Stromal cell of bone marrow (primary cell): ENCODE results near the gene CHID1.

ENCODE experiments used
- DNase-seq: peaks from one replicate; pipeline ENCODE4 v3.0.0-alpha.2; 2012; ENCODE audit warnings: low read depth

CHID1 gene

DNA sequence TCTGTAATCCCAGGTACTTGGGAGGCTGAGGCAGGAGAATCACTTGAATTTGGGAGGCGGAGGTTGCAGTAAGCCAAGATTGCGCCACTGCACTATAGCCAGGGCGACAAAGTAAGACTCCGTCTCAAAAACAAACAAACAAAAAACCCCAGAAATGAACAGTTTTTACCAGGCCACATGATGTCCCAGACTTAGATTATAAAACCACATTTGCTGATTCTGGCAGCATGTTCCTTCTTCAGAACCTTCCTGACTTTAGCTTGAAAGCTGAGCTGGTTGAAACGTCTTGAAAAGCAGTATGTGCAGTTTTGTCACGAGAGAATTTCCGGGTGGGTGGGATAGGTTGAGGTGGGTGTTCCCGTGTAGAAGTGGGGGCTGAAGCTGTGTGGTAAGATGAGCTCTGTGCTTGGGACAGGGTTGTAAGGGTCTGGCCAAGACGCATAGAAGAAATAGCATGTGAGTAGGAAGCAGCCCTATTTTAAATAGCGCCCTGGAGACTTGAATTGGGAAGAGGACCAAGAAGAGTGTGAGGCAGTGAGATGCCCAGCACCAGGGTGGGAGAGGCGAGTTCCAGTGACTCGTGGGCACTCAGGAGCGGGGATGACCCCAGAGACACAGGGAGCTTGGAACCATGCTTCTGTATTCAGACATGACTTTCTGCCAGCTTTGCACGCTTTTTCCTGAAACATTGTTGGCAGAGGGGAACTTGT lies 22.7 kb upstream of the CHID1 start:
- no peak for DNase-seq

DNA sequence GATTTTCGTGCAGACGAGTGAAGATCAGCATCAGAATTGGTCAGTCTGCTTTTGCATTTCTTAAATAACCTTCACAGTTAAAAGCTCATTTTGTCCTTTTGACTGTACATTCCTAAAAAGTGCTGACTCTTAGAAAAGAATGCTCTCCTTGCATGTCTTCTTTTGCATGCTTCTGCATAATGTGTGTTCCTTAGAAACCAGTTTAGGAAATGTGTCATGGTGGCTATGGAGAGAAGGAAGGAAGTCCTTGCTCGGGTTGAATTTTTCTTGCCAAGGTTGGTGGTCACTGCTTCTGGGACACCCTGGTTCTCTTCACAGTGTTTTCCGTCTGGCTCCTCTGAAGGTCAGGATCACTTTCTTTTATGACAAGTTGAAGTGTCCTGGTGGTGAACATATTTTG lies 21.8 kb upstream of the CHID1 start:
- DNase-seq = no peak

DNA sequence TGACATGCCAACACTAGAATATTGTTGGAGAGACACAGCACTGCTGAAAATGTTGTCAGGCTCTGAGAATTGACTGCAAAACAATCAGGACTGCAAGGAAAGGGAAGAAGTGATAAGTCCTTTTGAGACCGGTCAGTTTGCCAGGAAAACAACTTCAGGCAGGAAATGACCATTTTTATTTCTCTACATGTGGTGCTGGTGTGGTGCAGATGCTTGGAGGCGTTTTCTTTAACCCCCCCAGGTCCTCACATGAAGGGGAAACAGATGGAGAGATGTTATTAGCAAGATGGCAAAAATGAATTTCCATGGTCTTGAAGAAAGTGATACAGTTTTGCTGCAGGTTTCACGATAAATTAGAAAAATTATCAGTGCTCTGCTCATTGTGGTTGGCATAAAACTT lies 20.8 kb upstream of the CHID1 start:
- no peak for DNase-seq

DNA sequence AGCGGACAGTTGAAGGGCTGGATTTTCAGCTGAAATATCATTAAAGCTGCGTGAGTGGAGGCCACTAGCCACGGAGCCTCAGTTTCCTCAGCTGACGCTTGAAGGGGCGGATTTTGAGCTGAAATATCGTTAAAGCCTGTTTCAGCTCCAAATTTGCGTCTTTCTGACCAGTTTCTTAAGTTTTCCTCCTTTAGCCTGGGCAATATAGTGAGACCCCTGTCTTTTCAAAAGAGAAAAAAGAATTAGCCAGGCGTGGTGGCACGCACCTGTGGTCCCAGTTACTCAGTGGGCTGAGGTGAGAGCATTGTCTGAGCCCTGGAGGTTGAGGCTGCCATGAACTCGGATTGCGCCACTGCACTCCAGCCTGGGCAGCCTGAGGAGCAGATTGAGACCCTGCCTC lies 18.8 kb upstream of the CHID1 start:
- DNase-seq = no peak

DNA sequence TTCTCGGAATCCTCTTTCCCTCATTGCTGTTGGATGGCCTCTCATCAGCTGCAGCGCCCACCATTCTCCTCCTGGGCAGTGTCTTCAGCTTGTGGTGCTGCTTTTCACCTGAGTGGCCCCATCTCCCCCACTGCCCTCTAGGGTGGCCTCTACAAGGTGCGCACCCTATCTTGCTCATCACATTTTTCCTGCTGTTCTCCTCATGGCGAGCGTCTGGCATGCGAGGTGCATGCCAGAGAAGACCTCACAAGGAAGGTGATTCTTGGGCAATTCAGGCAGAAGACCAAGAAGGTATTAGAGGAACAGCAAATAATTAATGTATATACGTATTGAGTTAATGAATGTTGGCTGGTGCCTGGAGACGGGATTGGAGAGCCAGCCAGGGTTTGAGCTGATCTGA lies 18.2 kb upstream of the CHID1 start:
- DNase-seq = no peak

DNA sequence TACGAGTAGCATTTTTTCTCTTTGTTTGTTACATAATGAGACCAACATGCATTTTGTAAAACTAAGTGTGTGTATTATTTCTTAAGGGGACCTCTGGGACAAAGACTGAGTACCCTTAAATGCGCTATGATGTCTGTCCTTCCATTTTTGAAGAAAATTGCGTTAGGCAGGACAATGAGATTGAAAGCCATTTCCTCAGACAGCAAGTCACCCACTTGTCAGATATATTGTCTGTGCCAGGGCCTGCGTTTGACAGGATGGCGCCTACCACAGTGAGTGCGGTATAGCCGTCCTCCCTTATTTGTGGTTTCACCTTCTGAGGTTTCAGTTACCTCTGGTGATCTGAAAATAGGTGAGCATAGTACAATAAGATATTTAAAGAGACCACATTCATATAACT lies 17.3 kb upstream of the CHID1 start:
- DNase-seq = no peak

DNA sequence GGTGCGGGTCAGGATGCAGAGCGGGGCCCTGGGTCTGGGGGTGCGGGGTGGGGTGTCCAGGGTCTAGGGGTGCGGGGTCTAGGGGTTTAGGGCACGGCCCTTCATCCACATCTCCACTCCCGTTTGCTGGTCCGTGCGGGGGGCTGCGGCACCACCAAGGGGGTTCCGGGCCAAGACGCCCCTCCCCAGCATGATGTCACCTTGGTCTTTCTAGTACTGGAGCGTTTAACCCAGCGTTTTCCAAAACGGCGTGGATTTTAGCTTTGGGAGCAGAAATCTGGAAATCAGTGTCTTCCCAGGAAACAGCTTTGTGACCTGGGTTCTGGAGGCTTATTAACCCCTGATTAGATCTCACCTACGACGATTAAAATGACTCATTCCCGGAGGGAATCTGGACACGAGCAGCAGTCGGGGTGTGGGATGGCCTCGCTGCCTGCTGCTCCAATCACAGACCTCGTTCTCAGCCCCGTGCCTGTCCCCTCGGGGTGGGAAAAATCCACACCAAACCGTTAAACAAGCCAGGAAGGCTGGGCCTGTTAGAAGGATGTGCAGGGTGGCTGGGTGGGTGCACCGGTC lies 15.8 kb upstream of the CHID1 start:
- no peak for DNase-seq

DNA sequence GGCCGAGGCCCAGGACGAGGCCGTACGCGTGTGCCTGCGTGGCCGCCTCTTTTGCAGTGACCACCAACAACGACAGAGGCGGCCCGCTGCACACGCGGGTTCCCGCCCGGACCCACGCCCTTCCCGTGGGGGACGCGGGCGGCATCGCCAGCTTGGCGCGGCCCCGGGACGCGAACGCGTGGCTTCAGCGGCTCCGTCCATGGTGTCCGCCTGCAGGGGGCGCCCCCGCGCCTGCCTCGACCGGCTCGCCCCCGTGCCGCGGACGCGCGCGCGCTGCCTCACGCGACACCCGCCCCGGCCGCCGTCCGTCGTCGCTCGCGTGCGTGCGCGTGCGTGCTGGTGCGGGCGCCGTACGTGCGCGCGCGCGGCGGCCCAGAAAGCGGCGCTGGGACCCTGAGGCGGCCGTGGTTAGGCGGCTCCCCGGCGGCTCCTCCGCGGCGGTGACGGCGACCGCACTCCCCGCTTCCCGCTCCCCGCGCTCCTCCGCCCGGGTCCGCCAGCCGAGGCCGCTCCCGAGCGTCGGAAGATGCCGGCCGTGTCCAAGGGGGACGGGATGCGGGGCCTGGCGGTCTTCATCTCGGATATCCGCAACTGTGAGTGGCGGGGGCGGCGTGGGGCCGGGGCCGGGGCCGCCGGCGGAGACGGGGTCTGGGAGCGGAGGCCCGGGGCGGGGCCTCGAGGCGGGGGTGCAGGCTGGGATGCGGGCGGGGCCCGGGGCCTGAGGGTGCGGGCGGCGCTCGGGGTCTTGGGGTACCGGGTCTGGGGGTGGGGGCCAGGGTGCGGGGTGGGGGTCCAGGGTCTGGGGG lies 15.1 kb upstream of the CHID1 start, which contains the start of gene AP2A2:
AP2A2 (plus strand) TSS at position 375 of the 806 bp plus-strand sequence; CDS start at position 527, 152 bp downstream.
- DNase-seq = peak; percentile 70

DNA sequence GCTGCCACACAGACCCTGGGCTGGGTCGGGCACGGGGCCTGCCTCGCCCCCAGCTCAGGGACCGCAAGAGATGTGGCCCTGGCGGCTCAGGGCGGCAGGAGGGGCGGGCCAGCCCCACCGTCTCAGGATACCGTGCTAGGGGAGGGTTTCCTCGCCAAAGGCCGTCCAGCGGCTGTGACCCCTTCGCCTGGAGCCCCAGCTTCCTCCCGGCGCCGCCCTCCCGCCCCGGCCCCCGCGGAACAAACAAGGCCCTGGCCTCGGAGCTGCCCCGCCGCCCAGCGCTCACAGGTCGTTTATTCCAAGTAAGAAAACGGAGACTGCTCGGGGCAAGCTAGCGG lies 14.5 kb upstream of the CHID1 start:
- DNase-seq = no peak

DNA sequence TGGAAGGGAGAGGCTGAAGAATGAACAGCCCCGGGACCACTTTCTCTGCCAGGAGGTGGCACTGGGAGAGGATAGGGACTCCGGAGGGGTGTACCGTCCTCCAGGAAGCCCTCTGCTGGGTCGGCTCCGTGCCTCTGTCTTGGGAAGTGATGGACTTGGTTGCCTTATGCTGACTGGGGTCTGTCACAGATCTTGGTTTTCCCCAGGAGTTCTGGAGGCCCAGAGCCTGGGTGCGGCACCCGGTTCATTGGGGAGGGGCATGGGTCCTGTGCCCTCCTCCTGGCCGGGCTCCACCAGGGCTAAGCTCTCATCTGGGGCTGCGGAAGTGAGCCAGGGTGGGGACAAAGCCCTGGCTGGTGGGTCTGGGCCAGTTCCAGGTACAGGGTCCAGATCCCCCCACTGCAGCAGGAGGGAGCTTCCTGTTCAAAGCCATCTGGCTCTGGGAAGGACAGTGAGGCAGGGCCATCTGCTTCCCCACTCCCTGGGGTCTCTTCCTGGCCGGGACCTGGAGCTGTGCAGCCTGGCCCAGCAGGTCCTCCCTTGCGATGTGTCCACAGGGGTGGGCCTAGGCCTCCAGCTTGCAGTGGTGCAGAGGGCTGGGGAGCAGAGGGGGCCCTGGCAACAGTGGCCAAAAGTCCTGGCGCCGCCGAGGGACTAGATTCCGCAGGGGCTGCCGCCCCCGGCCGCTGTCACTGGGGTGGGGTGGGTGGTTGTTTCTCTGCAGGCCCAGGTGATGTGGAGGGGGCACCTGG lies 14.0 kb upstream of the CHID1 start:
- no peak for DNase-seq

DNA sequence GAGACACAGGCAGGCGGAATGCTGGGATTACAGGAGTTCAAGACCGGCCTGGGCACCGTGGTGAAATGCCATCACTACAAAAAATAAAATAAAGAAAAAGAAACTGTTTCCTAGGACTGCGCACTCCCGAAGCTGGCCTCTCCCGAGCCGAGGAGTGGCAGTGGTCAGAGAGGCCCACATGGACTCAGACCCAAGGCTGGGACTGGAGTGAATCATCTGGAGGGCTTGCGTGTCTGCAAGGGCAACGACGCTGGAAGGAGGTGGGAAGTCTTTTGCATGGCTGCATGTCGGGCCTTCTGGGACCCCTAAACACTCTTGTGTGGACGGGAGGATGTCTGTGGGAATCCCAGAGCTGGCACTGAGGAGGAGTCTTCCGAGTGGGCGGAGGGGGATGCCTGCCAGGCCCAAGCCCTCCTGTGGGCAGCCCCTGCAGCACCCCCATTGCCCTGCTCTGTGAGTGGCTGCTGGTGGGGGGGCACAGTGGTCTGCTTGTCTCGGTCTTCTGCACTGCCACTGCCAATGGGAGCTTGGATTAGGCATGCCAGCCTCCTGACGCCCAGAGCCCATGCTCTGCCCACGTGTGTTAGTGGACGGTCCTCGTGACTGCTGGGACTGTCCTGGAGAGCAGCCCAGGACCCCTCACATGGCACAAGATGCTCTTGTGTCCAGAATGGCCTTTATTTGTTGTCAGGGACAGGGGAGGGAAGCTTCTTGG lies 13.2 kb upstream of the CHID1 start:
- no peak for DNase-seq

DNA sequence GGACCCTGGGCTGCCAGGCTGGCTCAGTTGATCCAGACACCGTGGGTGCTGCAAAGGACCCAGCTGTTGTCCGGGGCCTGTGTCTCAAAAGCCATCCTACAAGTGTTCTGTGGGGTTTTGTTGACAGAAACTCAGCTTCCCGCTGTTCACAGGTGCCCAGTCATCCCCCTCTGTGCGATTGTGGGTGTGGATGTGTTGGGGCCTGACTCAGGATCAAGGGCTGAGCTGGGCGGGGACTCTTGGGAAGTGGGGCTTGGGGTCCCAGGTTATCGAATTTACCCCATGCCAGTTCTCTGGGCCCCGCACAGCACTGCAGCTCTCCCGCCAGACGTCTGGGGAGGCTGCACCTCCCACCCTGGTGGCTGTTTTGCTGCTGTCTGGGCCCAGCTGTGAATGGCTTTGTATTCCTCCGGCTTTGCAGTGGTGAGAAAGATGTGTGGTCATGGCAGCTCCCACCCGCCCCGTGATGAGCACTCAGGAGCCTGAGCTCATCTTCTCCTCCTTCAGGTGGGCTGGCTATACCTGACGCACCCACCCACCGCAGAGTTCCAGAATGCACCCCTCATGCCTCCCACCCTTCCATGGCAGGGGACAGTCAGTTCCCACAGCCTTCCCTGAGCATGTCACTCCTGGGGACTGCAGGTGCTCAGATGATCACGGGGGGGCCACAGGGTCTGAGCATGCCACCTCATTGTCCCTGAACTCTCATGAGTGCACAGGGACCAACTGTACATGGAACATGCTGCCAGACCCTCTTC lies 11.5 kb upstream of the CHID1 start:
- DNase-seq = no peak

DNA sequence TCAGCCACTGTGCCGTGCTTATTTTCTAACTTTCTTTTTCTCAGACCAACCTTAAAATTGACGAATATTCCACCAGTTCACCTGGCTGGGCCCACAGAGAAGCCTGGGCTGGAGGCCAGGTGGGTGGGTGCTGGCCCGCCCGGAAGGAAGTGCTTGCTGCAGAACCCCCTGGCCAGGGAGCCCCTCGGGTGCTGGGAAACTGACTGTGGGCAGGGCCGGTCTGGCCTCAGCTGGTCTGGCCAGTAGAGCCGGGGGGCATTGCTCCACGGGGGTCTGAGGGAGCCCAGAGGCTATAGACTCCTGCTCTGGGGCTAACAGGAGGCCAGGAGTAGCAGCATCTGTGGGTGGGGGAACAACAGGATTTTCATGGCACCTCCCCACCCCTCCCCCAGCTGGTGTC lies 6.8 kb upstream of the CHID1 start:
- DNase-seq = no peak

DNA sequence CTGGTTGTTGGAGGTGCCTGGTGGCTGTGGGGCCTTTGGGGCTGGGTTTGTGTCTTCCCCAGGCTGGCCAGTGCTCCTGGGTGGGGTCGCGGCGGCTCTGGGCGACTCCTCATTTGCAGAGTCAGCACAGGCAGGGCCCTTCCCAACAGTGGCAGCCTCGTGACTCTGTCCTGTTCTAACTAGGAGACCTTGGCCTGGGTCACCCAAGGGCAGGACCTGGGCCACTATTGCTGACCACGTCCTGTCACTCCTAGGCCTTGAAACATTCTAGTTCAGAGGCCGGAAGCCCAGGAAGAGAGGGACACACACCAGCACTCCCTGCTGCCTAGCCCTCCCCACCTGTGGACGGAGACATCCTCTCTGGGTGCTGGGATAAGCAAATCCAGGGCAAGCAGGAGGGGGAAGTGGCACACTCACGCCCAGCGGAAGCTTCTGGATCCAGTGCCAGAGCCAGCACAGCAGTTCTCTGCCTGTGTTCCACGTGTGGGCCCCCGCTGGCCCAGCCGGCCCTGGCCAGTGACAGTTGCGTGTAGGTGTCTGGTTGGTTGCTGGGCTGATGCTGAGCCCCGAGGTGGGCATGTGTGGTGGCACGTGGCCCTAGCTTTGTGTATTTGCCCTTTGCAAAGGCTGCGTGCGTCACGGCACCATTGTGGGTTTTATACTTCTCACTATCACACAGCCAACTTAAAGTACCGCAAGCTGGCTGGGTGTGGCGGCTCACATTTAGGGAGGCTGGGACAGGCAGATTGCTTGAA lies 4.3 kb upstream of the CHID1 start:
- DNase-seq = no peak

DNA sequence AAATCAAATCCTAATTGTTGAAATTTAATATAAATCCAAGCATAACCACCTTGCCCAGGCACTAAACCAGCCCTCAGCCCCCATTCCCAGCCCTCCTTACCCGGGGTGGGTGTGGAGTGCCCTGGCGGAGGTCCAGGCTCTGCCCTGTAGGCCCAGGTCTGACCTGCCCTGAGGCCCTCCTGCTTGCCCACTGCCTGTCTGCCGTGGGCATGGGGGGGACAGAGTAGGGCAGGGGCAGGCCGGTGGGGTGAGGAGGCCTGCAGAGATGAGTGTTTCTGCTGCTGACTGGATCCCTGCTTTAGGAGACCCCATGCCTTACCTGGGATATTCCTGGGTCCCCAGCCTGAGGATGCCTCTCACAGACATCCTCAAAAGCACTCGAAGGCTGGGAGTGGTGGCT lies 3.6 kb upstream of the CHID1 start:
- no peak for DNase-seq

DNA sequence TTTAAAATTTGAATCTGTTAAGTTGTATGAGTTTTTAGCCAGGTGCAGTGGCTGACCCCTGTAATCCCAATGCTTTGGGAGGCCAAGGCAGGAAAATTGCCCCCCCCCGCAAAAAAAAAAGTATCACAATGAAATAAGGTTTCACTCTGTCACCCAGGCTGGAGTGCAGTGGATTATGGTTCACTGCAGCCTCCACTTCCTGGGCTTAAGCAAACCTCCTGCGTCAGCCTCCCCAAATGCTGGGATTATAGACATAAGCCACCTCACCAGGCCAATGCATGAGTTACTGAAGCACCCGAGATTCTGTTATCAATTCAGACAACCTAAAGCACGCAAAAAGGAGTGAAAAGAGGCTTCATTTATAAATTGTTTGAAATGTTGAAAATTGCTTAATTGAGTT lies 2.4 kb upstream of the CHID1 start:
- no peak for DNase-seq

DNA sequence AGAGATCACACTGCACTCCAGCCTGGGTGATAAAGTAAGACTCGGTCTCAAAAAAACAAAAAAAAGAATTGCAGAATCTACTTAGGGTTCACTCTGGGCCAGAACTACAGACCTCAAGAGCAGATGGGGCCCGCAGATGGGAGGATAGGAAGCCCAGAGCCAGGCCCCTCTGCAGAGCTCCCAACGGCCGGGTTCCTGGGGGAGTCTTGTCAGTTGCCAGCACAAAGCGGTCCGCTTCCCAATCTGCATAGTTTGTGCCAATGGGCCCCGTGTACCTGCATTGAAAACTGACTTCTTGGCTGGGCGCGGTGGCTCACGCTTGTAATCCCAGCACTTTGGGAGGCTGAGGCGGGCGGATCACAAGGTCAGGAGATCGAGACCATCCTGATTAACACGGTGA lies 1.7 kb upstream of the CHID1 start:
- no peak for DNase-seq

DNA sequence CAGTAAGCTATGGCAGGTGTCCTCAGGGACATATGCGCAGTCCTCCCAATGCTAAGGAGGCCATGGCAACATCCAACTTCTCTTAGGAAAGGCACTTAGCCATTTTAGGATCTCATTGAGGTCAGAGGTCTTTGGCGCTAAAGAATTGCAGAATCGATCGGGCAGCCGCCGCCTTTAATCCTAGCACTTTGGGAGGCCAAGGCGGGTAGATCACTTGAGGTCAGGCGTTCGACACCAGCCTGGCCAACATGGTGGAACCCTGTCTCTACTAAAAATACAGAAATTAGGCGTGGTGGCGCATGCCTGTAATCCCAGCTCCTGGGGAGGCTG lies 1.2 kb upstream of the CHID1 start:
- no peak for DNase-seq

DNA sequence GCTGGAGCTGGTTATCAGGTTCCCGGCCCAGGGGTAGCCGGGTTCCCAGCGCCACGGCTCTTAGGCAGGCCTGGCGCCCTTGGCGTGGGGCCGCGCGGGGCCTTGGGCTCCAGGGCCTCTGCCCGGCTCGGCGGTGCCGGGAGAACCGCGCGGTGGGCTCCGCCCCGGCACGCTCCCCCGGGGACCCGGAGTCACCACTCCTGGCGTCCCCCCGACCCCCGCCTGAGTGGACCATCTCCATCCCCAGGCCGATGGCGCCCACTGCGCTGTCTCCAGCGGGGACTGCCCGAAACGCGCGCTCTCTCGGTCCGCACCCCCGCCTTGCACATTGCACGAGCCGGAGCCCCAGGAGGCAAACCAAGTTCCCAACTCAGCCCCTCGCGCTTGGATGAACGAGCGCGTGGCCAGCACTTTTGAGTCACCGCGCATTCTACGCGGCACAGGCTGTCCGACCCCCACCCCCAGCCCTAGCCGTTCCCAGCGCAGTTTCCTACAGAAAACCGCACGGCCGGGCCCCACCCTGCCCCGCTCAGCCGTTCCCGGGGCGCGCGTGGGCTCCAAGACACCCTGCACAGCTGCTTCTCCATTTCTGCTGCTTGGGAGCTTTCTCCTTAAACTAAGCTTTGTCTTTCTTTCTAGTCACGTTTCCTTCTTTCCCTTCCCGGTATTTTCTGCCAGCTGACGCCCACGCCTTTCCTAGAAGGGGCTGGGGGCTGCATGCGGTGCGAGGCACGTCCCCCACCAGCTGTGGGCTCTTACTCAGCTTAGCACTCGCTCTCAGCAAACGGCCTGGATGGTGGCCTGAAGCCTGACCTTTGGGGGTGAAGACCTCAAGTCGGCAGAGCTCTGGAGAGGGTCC lies 650 bp upstream of the CHID1 start:
- DNase-seq = no peak
